Measurements from ENCODE around the gene LCE3A.

- TF ChIP-seq GATA3 (IDR thresholded peaks at IDR 0.05; ENCODE audit: low read depth, low read length) (no peak), GATA2 (IDR thresholded peaks at IDR 0.05; ENCODE audit: low read depth, low read length) (no peak)
Observed at GRCh38 chr1:152657677-152658076, 34.8 kb upstream of the LCE3A start.

Data from SH-SY5Y (cell line).